ENCODE data around the gene ASIC2. TPM values are rescaled to one million over a fixed set of nuclear protein-coding genes. Genes with fewer than 3 reads are reported as not detected.
A peak's percentile ranks its signal among the peaks of the same experiment; 100 is the strongest.

ASIC2 gene
- total RNA-seq, 1 donor: 0.18 TPM

DNA sequence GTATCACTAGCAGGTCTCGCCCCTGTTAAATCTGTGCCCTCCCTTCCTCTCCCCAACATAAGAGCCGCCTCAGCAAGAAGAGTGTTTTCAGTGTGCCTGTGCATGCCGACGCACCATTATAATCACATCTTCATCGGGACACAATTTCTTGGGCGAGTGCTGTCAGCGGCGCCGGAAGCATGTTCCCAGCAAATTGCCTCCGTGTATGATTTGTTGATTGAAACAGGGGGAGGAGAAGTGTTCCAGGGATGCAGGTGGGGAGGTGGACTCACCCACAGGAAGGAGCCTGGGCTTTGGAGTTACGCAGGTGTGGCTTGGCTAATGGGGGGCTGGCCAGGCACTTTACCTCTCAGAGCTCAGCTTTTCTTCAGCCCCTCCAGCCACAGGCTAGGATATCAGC is 247.9 kb downstream of the ASIC2 start:
- no peak overlapping the region for H3K4me3 ChIP-seq (ENCODE audit: low read depth, low read length)
- DNase-seq (ENCODE audit: low read depth): no peak
- TF ChIP-seq, protein P1, sequence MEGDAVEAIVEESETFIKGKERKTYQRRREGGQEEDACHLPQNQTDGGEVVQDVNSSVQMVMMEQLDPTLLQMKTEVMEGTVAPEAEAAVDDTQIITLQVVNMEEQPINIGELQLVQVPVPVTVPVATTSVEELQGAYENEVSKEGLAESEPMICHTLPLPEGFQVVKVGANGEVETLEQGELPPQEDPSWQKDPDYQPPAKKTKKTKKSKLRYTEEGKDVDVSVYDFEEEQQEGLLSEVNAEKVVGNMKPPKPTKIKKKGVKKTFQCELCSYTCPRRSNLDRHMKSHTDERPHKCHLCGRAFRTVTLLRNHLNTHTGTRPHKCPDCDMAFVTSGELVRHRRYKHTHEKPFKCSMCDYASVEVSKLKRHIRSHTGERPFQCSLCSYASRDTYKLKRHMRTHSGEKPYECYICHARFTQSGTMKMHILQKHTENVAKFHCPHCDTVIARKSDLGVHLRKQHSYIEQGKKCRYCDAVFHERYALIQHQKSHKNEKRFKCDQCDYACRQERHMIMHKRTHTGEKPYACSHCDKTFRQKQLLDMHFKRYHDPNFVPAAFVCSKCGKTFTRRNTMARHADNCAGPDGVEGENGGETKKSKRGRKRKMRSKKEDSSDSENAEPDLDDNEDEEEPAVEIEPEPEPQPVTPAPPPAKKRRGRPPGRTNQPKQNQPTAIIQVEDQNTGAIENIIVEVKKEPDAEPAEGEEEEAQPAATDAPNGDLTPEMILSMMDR (IDR thresholded peaks at IDR 0.05; ENCODE audit: insufficient read depth, low read length): no peak

DNA sequence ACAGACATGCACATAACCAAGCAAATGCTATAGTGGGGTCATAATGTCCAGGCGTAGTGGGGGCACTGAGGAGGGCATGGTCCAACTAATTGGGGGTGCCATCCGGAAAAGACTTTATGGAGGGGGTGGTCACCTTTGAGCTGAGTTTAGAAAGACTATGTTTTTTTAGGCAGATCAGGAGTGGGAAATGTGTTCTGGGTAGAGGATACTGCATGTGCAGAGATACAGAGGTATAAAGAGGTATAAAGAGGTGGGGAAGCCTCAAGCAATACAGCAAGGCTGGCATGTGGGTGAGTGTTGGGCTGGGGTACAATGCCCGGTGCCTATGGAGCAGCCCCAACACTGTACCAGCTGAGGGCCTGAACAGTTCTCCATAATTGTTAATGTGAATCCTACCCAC is 248.3 kb downstream of the ASIC2 start:
- TF ChIP-seq, protein P1 (IDR thresholded peaks at IDR 0.05; ENCODE audit: insufficient read depth, low read length): no peak
- H3K4me3 ChIP-seq (ENCODE audit: low read depth, low read length): no peak overlapping the region
- DNase-seq (ENCODE audit: low read depth): no peak

- H3K4me3 ChIP-seq (ENCODE audit: low read depth, low read length): no peak overlapping the region
- DNase-seq (ENCODE audit: low read depth): no peak
- TF ChIP-seq, protein P1 (IDR thresholded peaks at IDR 0.05; ENCODE audit: insufficient read depth, low read length): no peak
These were observed 252.6 kb downstream of the ASIC2 start for GRCh38 chr17:33040461-33040860.

- no peak overlapping the region for H3K4me3 ChIP-seq (ENCODE audit: low read depth, low read length)
- TF ChIP-seq, protein P1 (IDR thresholded peaks at IDR 0.05; ENCODE audit: insufficient read depth, low read length): no peak
- peak; percentile 67 for DNase-seq (ENCODE audit: low read depth)
These were observed 253.2 kb downstream of the ASIC2 start for GRCh38 chr17:33039874-33040273.

- DNase-seq (ENCODE audit: low read depth): peak; percentile 49
- no peak overlapping the region for H3K4me3 ChIP-seq (ENCODE audit: low read depth, low read length)
- TF ChIP-seq, protein P1 (IDR thresholded peaks at IDR 0.05; ENCODE audit: insufficient read depth, low read length): peak; percentile 58
These were observed 254.4 kb downstream of the ASIC2 start for GRCh38 chr17:33038740-33039139.

DNA sequence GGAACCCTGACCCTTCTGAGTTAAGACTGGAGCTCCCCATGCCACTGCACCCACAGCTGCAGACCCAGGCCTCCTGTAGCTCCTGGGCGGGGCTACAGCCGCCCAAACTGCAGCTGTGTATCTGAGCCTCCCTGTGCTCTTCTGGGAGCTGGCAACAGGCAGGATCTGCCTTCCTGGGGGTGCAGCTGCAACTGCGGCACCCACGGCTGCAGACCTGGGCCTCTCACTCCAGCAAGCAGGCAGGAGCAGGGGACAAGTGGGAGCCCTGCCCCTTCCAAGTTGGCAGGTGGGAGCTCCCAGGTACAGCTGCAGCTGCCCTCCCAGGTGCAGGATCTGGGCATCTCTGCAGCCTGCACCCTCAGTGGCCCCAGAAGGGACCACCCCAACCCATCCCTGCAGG is 259.9 kb downstream of the ASIC2 start:
- no peak overlapping the region for H3K4me3 ChIP-seq (ENCODE audit: low read depth, low read length)
- TF ChIP-seq, protein P1 (IDR thresholded peaks at IDR 0.05; ENCODE audit: insufficient read depth, low read length): no peak
- no peak for DNase-seq (ENCODE audit: low read depth)

DNA sequence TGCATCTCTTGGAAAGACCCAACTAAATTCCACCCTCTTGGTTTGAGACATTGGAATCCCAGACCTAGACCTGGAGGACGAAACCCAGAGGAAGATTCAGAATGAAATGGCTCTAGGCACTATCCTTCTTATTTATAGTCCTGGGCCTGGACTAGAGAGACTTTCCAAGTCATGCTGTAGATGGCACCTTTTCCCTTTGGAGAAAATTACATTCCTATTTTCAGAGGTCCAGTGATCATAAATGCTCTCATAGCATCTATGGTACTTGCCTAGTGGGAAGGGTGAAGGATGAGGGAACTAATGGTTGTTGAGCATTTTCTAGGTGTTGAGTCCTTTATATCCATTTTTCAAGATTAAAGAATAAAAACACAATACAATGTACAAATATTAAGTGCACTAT is 264.3 kb downstream of the ASIC2 start:
- no peak overlapping the region for H3K4me3 ChIP-seq (ENCODE audit: low read depth, low read length)

More for the DNA sequence above, 264.3 kb downstream of the ASIC2 start:
- no peak for DNase-seq (ENCODE audit: low read depth)
- TF ChIP-seq, protein P1 (IDR thresholded peaks at IDR 0.05; ENCODE audit: insufficient read depth, low read length): no peak

All from fibroblast of the aortic adventitia (primary cell).